Stomach (tissue), 9 donors: Measurements from ENCODE around the gene ASIC5. TPM values are rescaled to one million over a fixed set of nuclear protein-coding genes. Genes with fewer than 3 reads are reported as not detected.

Experiments
- DNase-seq, 2 donors: peaks; one replicate each; pipeline versions ENCODE4 v3.0.0 to v3.0.0-alpha.2; 2013 to 2019
- H3K27ac ChIP-seq, 5 donors: fragments of 200-600 bp in 4 of 5; sonication (generic) in 4 of 5; one replicate each; pipeline ENCODE4 v1.5.1; 2013 to 2019; ENCODE audit warnings: mild to moderate bottlenecking in 1 of 5, moderate library complexity in 1 of 5
- H3K27me3 ChIP-seq, 3 donors: fragments of 200-600 bp; sonication (generic); one replicate each; pipeline ENCODE4 v1.5.1; 2017 to 2019; ENCODE audit warnings: mixed run types in 1 of 3
- H3K36me3 ChIP-seq, 4 donors: fragments of 200-600 bp; sonication (generic); 1 replicate in 3 of 4; 2 replicates in 1 of 4; pipeline ENCODE4 v1.5.1; 2016 to 2019
- H3K4me1 ChIP-seq, 4 donors: fragments of 200-600 bp; sonication (generic); one replicate each; pipeline ENCODE4 v1.5.1; 2016 to 2019
- H3K4me3 ChIP-seq, 4 donors: fragments of 200-600 bp; sonication (generic) in 3 of 4; one replicate each; pipeline ENCODE4 v1.5.1; 2016 to 2019; ENCODE audit warnings: mild to moderate bottlenecking in 1 of 4
- H3K9me3 ChIP-seq, 4 donors: fragments of 200-600 bp; sonication (generic); one replicate each; pipeline ENCODE4 v1.5.1; 2016 to 2019
- EP300 ChIP-seq: sonication (generic); formaldehyde crosslinking; IDR thresholded peaks from one replicate; pipeline ENCODE4 v1.6.1; 2017; ENCODE audit warnings: antibody characterized with exemption
- POLR2A ChIP-seq, 4 donors: fragments of 450-650 bp; IDR thresholded peaks; one replicate each; pipeline ENCODE4 v1.6.1; 2016; ENCODE audit warnings: antibody characterized with exemption in 4 of 4, control low read depth in 2 of 4, mild to moderate bottlenecking in 1 of 4, moderate library complexity in 1 of 4
- POLR2AphosphoS5 ChIP-seq, 3 donors: sonication (generic); formaldehyde crosslinking; IDR thresholded peaks; one replicate each; pipeline ENCODE4 v1.6.1; 2016; ENCODE audit warnings: antibody characterized with exemption in 3 of 3
- WGBS, 5 donors: extraction: QIAGEN DNeasy Blood & Tissue Kit in 3 of 5; methylation state at CpG; one replicate each; pipeline versions ENCODE4 v1.1.5 to v1.1.7; 2013 to 2018; 5-methylcytosine and 5-hydroxymethylcytosine counted together
- intact Hi-C: fragments of 100-400 bp; cut with DNase I; formaldehyde crosslinking; loops from one replicate; pipeline ENCODE4 v1.15.1; 2023; ENCODE audit warnings: low total_unique reads
- polyA plus RNA-seq, 3 donors: library from polyadenylated mRNA; stranded (reverse); fragments of 200-250 nt; gene quantifications; one replicate each; pipeline ENCODE4 v1.2.3, GENCODE V29; 2013
- total RNA-seq, 5 donors: library from RNA; depleted of rRNA; stranded (reverse); fragments of >200 nt; gene quantifications; one replicate each; pipeline versions ENCODE4 v1.1.0 to v1.2.3, GENCODE V29; 2014 to 2016
- TF ChIP-seq, protein P1 (sequence below), 7 experiments: fragments of 450-650 bp in 4 of 7; fragments of 200-600 bp in 3 of 7; sonication (generic) in 3 of 7; IDR thresholded peaks; one replicate each; pipeline ENCODE4 v1.5.1; 2016 to 2019; ENCODE audit warnings: antibody characterized with exemption in 7 of 7, control low read depth in 2 of 7, mild to moderate bottlenecking in 1 of 7
- donor health status: healthy with polysubstance abuse.
- donor health status: Bipolar disorder and iron deficiency.
- donor health status: healthy.

ASIC5 gene
- total and polyA plus RNA-seq, 8 donors, result not detected

DNA sequence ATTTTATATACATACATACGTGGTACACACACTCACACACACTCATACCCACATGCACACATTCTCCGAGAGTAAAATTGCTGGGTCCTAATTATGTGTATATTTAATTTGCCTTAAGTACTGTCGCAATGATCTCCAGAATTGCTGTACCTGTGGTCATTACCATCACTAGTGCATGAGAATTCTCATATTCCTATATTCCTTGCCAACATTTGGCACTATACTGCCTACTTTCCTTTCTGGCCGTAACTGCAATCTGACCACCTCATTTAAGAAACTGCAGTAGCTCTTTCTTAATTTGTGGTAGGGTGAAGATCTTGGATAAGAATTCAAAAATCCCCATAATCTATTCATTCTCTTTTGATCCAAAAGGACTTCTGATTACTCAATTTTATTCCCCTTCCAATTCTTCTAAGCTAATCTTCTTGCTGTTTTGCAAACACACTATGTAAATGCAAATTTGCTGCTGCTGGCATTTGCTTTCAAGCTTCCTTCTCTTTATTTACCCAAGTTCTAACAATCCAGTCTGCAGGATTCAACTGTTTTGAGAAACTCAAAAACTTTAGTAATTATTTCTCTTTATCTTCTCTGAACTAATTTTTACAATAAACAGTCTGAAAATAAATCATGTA lies 45.1 kb downstream of the ASIC5 start:
- Histone ChIP-seq H3K27me3 (no peaks in the 10 kb centered on the region), H3K4me3 (no peak overlapping the region), H3K27ac (no peak overlapping the region), H3K4me1 (peaks cover 0 to 24% (median 12%) of the 10 kb centered on the region in 4 donors), H3K9me3 (no peaks in the 10 kb centered on the region), H3K36me3 (no peaks in the 10 kb centered on the region)
- 68 to 77% (median 72%) methylated on average over 4 of the region's 4 CpGs for WGBS, 5 donors
- intact Hi-C loops, result no loop called here
- DNase-seq, result no peak
- TF ChIP-seq EP300, result no peak
- TF ChIP-seq POLR2A (IDR thresholded peaks at IDR 0.05), result no peak
- TF ChIP-seq, protein P1, sequence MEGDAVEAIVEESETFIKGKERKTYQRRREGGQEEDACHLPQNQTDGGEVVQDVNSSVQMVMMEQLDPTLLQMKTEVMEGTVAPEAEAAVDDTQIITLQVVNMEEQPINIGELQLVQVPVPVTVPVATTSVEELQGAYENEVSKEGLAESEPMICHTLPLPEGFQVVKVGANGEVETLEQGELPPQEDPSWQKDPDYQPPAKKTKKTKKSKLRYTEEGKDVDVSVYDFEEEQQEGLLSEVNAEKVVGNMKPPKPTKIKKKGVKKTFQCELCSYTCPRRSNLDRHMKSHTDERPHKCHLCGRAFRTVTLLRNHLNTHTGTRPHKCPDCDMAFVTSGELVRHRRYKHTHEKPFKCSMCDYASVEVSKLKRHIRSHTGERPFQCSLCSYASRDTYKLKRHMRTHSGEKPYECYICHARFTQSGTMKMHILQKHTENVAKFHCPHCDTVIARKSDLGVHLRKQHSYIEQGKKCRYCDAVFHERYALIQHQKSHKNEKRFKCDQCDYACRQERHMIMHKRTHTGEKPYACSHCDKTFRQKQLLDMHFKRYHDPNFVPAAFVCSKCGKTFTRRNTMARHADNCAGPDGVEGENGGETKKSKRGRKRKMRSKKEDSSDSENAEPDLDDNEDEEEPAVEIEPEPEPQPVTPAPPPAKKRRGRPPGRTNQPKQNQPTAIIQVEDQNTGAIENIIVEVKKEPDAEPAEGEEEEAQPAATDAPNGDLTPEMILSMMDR (IDR thresholded peaks at IDR 0.05), result no peak
- no peak for TF ChIP-seq POLR2AphosphoS5 (IDR thresholded peaks at IDR 0.05)

DNA sequence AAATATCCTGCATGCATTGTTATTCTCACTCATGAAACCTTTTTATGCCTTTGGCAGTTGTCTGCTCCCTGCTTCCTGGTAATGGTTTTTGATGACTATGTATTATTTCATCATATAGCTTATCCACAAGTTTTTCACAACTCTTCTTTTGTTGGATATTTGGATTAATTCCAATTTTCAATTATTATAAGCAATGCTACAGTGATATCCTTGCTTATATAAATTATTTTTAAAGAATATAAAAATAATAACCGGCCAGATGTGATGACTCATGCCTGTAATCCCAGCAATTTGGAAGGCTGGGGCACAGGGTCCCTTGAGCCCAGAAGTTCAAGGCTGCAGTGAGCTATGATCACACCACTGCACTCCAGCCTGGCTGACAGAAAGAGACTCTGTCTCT lies 47.0 kb downstream of the ASIC5 start:
- peaks cover 0 to 24% (median 12%) of the 10 kb centered on the region in 4 donors for H3K4me1 ChIP-seq
- DNase-seq, result no peak
- TF ChIP-seq EP300, result no peak
- TF ChIP-seq POLR2AphosphoS5 (IDR thresholded peaks at IDR 0.05), result no peak
- TF ChIP-seq, protein P1 (IDR thresholded peaks at IDR 0.05), result no peak
- TF ChIP-seq POLR2A (IDR thresholded peaks at IDR 0.05), result no peak
- no peak overlapping the region for H3K27ac ChIP-seq
- 28 to 81% (median 61%) methylated on average over 1 of the region's 1 CpG for WGBS, 5 donors
- no peaks in the 10 kb centered on the region for H3K27me3 ChIP-seq
- no peaks in the 10 kb centered on the region for H3K9me3 ChIP-seq
- H3K4me3 ChIP-seq, result no peak overlapping the region
- H3K36me3 ChIP-seq, result no peaks in the 10 kb centered on the region
- intact Hi-C loops, result no loop called here

DNA sequence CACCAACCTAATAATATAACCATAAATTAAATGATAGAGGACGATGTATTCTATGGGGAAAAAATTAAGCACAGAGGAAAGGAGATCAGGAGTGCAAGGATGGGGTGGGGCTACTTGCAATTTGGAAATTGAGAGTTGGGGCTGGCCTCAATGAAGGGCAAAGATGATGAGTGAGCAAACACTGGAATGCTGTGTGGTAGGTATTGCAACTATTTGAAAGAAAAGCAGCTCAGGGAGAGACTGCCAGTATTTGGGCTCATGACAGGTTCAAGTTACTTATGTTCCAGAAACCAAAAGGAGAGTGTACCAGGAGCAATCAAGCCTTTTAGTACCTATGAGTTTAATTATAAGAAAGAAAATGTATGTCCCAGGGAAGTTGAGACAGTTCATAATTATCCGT lies 47.4 kb downstream of the ASIC5 start:
- WGBS, 5 donors, result 88 to 100% (median 98%) methylated on average over 2 of the region's 2 CpGs
- Histone ChIP-seq H3K36me3 (no peaks in the 10 kb centered on the region), H3K27me3 (no peaks in the 10 kb centered on the region), H3K4me3 (no peak overlapping the region), H3K4me1 (peaks cover 0 to 24% (median 12%) of the 10 kb centered on the region in 4 donors), H3K9me3 (no peaks in the 10 kb centered on the region), H3K27ac (no peak overlapping the region)
- TF ChIP-seq POLR2AphosphoS5 (IDR thresholded peaks at IDR 0.05) (no peak), EP300 (no peak), POLR2A (IDR thresholded peaks at IDR 0.05) (no peak)
- TF ChIP-seq, protein P1 (IDR thresholded peaks at IDR 0.05), result no peak
- intact Hi-C loops, result no loop called here
- no peak for DNase-seq

DNA sequence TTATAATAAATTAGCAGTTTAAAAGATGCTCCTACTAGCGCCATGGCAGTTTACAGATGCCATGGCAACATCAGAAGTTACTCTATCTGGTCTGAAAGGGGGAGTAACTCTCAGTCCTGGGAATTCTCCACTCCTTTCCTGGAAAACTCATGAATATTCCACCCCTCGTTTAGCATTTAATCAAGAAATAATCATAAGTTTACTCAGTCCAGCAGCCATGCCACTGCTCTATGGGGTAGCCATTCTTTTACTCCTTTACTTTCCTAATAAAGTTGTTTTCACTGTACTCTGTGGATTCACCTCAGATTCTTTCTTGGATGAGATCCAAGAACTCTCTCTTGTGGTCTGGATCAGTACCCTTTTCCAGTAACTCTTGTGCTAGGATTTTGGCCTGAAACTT lies 55.0 kb downstream of the ASIC5 start:
- H3K4me1 ChIP-seq, result peaks cover 0 to 8% (median 0%) of the 10 kb centered on the region in 4 donors

More for the DNA sequence above, 55.0 kb downstream of the ASIC5 start:
- no peak for DNase-seq
- no peak overlapping the region for H3K27ac ChIP-seq
- intact Hi-C loops, result loop anchor here (5.0 kb wide), 1 partner anchor 136 kb away; no protein-coding TSS in a partner anchor
- no peak for TF ChIP-seq POLR2A (IDR thresholded peaks at IDR 0.05)
- no peak for TF ChIP-seq POLR2AphosphoS5 (IDR thresholded peaks at IDR 0.05)
- TF ChIP-seq EP300, result no peak
- TF ChIP-seq, protein P1 (IDR thresholded peaks at IDR 0.05), result no peak
- no peaks in the 10 kb centered on the region for H3K27me3 ChIP-seq
- no peaks in the 10 kb centered on the region for H3K36me3 ChIP-seq
- no peak overlapping the region for H3K4me3 ChIP-seq
- no peaks in the 10 kb centered on the region for H3K9me3 ChIP-seq
- 60 to 88% (median 83%) methylated on average over 2 of the region's 2 CpGs for WGBS, 5 donors
